ENCODE results near the gene DLX3. TPM values are rescaled to one million over a fixed set of nuclear protein-coding genes. Genes with fewer than 3 reads are reported as not detected.

Gene DLX3
- total RNA-seq, 3 donors from 2014 or later, result 0.22 TPM; not detected in 2

GRCh38 chr17:49955157-49955556 lies 39.9 kb downstream of the DLX3 start:
- Histone ChIP-seq H3K36me3 (ENCODE audit: low read depth) (no peaks in the 10 kb centered on the region), H3K4me1 (ENCODE audit: low read depth) (no peaks in the 10 kb centered on the region), H3K9me3 (no peaks in the 10 kb centered on the region), H3K4me3 (no peak overlapping the region)
- intact Hi-C loops (cut with DNase I, micrococcal nuclease), result no loop called here
- DNase-seq (no peak), ATAC-seq (no peak)
- no peak for TF ChIP-seq CTCF (IDR thresholded peaks at IDR 0.05)

GRCh38 chr17:49952912-49953497 lies 42.0 kb downstream of the DLX3 start:
- Histone ChIP-seq H3K4me3 (no peak overlapping the region), H3K36me3 (ENCODE audit: low read depth) (no peaks in the 10 kb centered on the region), H3K4me1 (ENCODE audit: low read depth) (no peaks in the 10 kb centered on the region), H3K9me3 (no peaks in the 10 kb centered on the region)
- no peak for TF ChIP-seq CTCF (IDR thresholded peaks at IDR 0.05)
- intact Hi-C loops (cut with DNase I, micrococcal nuclease), result no loop called here
- ATAC-seq (no peak), DNase-seq (no peak)

DNA sequence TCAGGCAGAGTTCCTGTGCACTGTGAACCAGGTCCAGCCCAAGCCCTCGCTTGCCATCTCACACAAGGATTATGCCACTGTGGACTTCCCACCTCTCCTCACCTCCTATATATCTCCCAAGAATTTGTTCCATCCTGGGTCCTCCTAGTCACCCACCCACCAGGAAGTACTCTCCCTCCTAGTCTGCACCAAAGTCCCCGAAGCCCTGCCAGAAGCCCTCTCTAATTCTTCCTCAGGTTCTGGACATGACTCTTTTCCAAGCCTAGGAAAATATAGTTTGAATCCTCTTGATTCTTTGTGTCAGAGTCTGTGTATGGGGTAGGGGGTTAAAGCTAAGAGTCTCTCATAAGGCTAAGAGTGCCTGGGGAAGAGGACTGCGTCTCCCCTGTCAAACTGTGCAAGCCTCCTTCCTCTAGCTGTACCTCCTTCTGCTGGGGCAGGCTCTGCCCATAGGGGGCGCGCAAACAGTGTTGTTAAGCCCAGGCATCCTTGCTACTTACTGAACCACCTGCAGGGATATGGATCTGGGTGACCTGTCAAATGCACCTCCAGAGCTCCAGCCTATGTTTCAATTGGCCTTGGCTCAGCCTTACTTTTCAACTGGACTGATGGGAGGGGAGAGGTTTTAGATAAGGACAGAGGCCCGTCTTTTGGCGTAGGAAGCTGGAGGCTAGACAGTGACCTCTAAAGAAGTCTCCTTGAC lies 42.7 kb downstream of the DLX3 start:
- Histone ChIP-seq H3K36me3 (ENCODE audit: low read depth) (no peaks in the 10 kb centered on the region), H3K9me3 (no peaks in the 10 kb centered on the region), H3K4me3 (no peak overlapping the region), H3K4me1 (ENCODE audit: low read depth) (no peaks in the 10 kb centered on the region)
- TF ChIP-seq CTCF (IDR thresholded peaks at IDR 0.05), result peak; percentile 86
- DNase-seq (peak; percentile 67 to 94 (median 89)), ATAC-seq (peak; percentile 92)
- intact Hi-C loops (cut with DNase I, micrococcal nuclease), result no loop called here

GRCh38 chr17:49951362-49952082 lies 43.5 kb downstream of the DLX3 start:
- ATAC-seq, result no peak
- no peaks in the 10 kb centered on the region for H3K36me3 ChIP-seq (ENCODE audit: low read depth)
- H3K4me3 ChIP-seq, result no peak overlapping the region
- no peak for DNase-seq
- H3K9me3 ChIP-seq, result no peaks in the 10 kb centered on the region
- TF ChIP-seq CTCF (IDR thresholded peaks at IDR 0.05), result no peak
- intact Hi-C loops (cut with DNase I, micrococcal nuclease), result no loop called here
- H3K4me1 ChIP-seq (ENCODE audit: low read depth), result no peaks in the 10 kb centered on the region

DNA sequence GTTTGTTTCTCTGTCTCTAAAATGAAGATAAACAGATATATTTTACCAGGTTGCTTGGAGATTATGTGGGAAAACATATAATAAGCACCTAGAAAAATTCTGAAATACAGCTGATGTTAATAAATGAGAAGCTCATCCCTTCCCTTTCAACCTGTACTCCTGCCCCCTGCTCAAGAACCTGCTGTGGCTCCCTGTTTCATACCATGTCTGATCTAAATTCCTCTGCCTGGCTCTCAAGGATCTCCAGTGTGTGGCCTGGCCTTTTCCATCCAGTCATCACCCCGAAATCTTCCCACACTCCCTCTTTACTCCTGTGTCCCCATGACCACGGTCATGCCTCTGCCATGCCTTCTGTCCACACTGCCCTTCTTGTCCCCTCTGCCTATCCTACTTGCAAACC lies 45.4 kb downstream of the DLX3 start:
- DNase-seq (no peak), ATAC-seq (no peak)
- no peak overlapping the region for H3K4me3 ChIP-seq
- H3K36me3 ChIP-seq (ENCODE audit: low read depth), result no peaks in the 10 kb centered on the region
- TF ChIP-seq CTCF (IDR thresholded peaks at IDR 0.05), result no peak
- intact Hi-C loops (cut with DNase I, micrococcal nuclease), result loop anchor here in 1 of 2 donors (2.0 kb wide), 1 partner anchor 47 kb away; no protein-coding TSS in a partner anchor
- H3K4me1 ChIP-seq (ENCODE audit: low read depth), result no peaks in the 10 kb centered on the region
- H3K9me3 ChIP-seq, result no peaks in the 10 kb centered on the region

Data from mucosa of descending colon (tissue), 3 donors.